K562 (cell line): ENCODE data around the gene SOSTDC1. TPM values are rescaled to one million over a fixed set of nuclear protein-coding genes. Genes with fewer than 3 reads are reported as not detected.

Experiments used
- BDP1 ChIP-seq: IDR thresholded peaks from 3 replicates; pipeline ENCODE4 v1.6.1; 2011; ENCODE audit not compliant: insufficient read length, insufficient read depth
- CHCHD3 ChIP-seq: fragments of 250-450 bp; sonication (Bioruptor Pico); IDR thresholded peaks from 2 replicates; pipeline ENCODE4 v2.1.2; 2022; ENCODE audit warnings: mild to moderate bottlenecking
- MTF1 ChIP-seq: fragments of 250-450 bp; sonication (Bioruptor Pico); IDR thresholded peaks from 2 replicates; pipeline ENCODE4 v1.9.0; 2021; ENCODE audit warnings: moderate library complexity, mild to moderate bottlenecking, inconsistent platforms, borderline replicate concordance
- NFE2L1 ChIP-seq: fragments of 450-650 bp; IDR thresholded peaks from 2 replicates; pipeline ENCODE4 v1.6.1; 2016; ENCODE audit warnings: missing genetic modification characterization, low read depth, mild to moderate bottlenecking, missing compliant biosample characterization, moderate library complexity, borderline replicate concordance
- NONO ChIP-seq, 2 experiments: fragments of 200-400 bp in 1 of 2; fragments of 450-650 bp in 1 of 2; formaldehyde crosslinking in 1 of 2; IDR thresholded peaks; 2 replicates each; pipeline ENCODE4 v1.6.1; 2017; ENCODE audit warnings: low read depth in 2 of 2, mild to moderate bottlenecking in 2 of 2, moderate library complexity in 2 of 2, low read length in 1 of 2
- PATZ1 ChIP-seq: fragments of 250-450 bp; sonication (Bioruptor Pico); IDR thresholded peaks from 2 replicates; pipeline ENCODE4 v1.5.0; 2020; ENCODE audit warnings: mild to moderate bottlenecking, borderline replicate concordance
- PHF8 ChIP-seq: fragments of 200-600 bp; sonication (generic); IDR thresholded peaks from 2 replicates; pipeline ENCODE4 v1.6.1; 2012; ENCODE audit warnings: mixed run types, mild to moderate bottlenecking, inconsistent platforms, low read length, moderate library complexity, borderline replicate concordance
- TAF1 ChIP-seq: IDR thresholded peaks from 2 replicates; pipeline ENCODE4 v1.6.1; 2011; ENCODE audit warnings: mild to moderate bottlenecking, low read length, moderate library complexity; ENCODE audit not compliant: insufficient read depth, control insufficient read depth, severe bottlenecking; ENCODE audit errors: extremely low read depth
- TCF7L2 ChIP-seq: fragments of 150-350 bp; IDR thresholded peaks from 2 replicates; pipeline ENCODE4 v1.6.1; 2016; ENCODE audit warnings: low read depth, mild to moderate bottlenecking, low read length, moderate library complexity
- ZBTB40 ChIP-seq, 2 experiments: fragments of 450-650 bp in 1 of 2; sonication (generic) in 1 of 2; formaldehyde crosslinking in 1 of 2; IDR thresholded peaks; 2 replicates each; pipeline versions ENCODE4 v1.7.1 to v1.9.0; 2016 to 2022; ENCODE audit warnings: inconsistent platforms in 1 of 2, mild to moderate bottlenecking in 1 of 2, missing genetic modification reagents in 1 of 2
- ZNF146 ChIP-seq: IDR thresholded peaks from one replicate; pipeline ENCODE4 v1.6.1; 2018; ENCODE audit warnings: missing compliant biosample characterization; ENCODE audit not compliant: unreplicated experiment
- polyA plus RNA-seq, 8 experiments: library from polyadenylated mRNA; depleted of rRNA in 4 of 8; stranded (reverse) in 5 of 8; unstranded in 3 of 8; fragments of >200 nt; fragmentation: Nextera tagmentation in 2 of 8; fragmentation: Illumina TruSeq in 1 of 8; extraction: Ambion mirVana in 2 of 8; extraction: Trizol in 1 of 8; gene quantifications; 2 replicates each; pipeline versions ENCODE4 v1.2.1 to v1.2.3, GENCODE V29; 2011 to 2014; ENCODE audit warnings: inconsistent platforms in 1 of 8, missing spikeins in 1 of 8
- total RNA-seq, 7 experiments: library from RNA; depleted of rRNA in 6 of 7; stranded (reverse); fragments of >200 nt in 6 of 7; fragmentation: Illumina TruSeq in 2 of 7; extraction: Trizol in 2 of 7; gene quantifications; 2 replicates each; pipeline versions ENCODE4 v1.2.1 to v1.2.3, GENCODE V29; 2011 to 2021; ENCODE audit warnings: low replicate concordance in 1 of 7

SOSTDC1 gene
- total and polyA plus RNA-seq, 9 of the 15 experiments (the other 6 are each of a cell fraction or from before 2014, with no cell fraction given): 8.3 to 48.6 (median 15.9) TPM

GRCh38 chr7:16421333-16422102 is 44.0 kb downstream of the SOSTDC1 start, which contains the start of gene CRPPA (continued):
- TF ChIP-seq MTF1 (CRISPR knock-in tag) (no peak), TCF7L2 (no peak), NFE2L1 (tag) (no peak), ZNF146 (CRISPR knock-in tag) (no peak), PHF8 (peak; percentile 53; the same call in 1 of the 2 replicates), PATZ1 (CRISPR knock-in tag) (peak; percentile 60; the same call in 1 of the 2 replicates), TAF1 (peak; percentile 38), CHCHD3 (no peak), ZBTB40 (IDR thresholded peaks at IDR 0.05) (no peak), ZBTB40 (CRISPR knock-in tag; IDR thresholded peaks at IDR 0.05) (no peak), BDP1 (no peak), NONO (IDR thresholded peaks at IDR 0.05; ENCODE audit: low read depth in 2 of 2, low read length in 1 of 2) (peak in 1 of 2 experiments; percentile 32; a peak in 1 of 4 replicates)
